Mesenchymal stem cell (in vitro differentiated cells and primary cell): ENCODE data around the gene MKLN1.
A peak's percentile ranks its signal among the peaks of the same experiment; 100 is the strongest.

Experiments
- DNase-seq: peaks from one replicate; pipeline ENCODE4 v3.0.0-alpha.2; 2013
- H2AFZ ChIP-seq: one replicate; pipeline ENCODE4 v1.6.1; 2013; ENCODE audit warnings: low read depth, mild to moderate bottlenecking, control low read depth, inconsistent platforms, low read length, moderate library complexity
- H2AK5ac ChIP-seq: 2 replicates; pipeline ENCODE4 v1.6.1; 2013; ENCODE audit warnings: low read length, moderate library complexity, mild to moderate bottlenecking, inconsistent platforms; ENCODE audit not compliant: severe bottlenecking
- H2BK120ac ChIP-seq: one replicate; pipeline ENCODE4 v1.6.1; 2013; ENCODE audit warnings: low read depth, mild to moderate bottlenecking, inconsistent platforms, low read length, moderate library complexity
- H2BK12ac ChIP-seq, 2 experiments: one replicate each; pipeline ENCODE4 v1.6.1; 2013; ENCODE audit warnings: inconsistent platforms in 2 of 2, low read length in 2 of 2, mild to moderate bottlenecking in 2 of 2, moderate library complexity in 2 of 2, control low read depth in 1 of 2
- H2BK15ac ChIP-seq: one replicate; pipeline ENCODE4 v1.6.1; 2013; ENCODE audit warnings: mild to moderate bottlenecking, low read depth, inconsistent platforms; ENCODE audit not compliant: poor library complexity, severe bottlenecking
- H2BK5ac ChIP-seq: 2 replicates; pipeline ENCODE4 v1.6.1; 2013; ENCODE audit warnings: low read depth, mild to moderate bottlenecking, low read length, control low read depth, inconsistent platforms; ENCODE audit not compliant: poor library complexity, severe bottlenecking
- H3K14ac ChIP-seq, 2 experiments: one replicate each; pipeline ENCODE4 v1.6.1; 2013; ENCODE audit warnings: inconsistent platforms in 2 of 2, low read length in 2 of 2, control low read depth in 1 of 2, mild to moderate bottlenecking in 1 of 2, moderate library complexity in 1 of 2
- H3K18ac ChIP-seq, 2 experiments: one replicate each; pipeline ENCODE4 v1.6.1; 2013; ENCODE audit warnings: inconsistent platforms in 2 of 2, low read length in 2 of 2, control low read depth in 1 of 2, low read depth in 1 of 2, mild to moderate bottlenecking in 1 of 2
- H3K23ac ChIP-seq, 2 experiments: one replicate each; pipeline ENCODE4 v1.6.1; 2013; ENCODE audit warnings: inconsistent platforms in 2 of 2, low read length in 2 of 2, mild to moderate bottlenecking in 2 of 2, moderate library complexity in 2 of 2, control low read depth in 1 of 2
- H3K27ac ChIP-seq: 2 replicates; pipeline ENCODE4 v1.5.1; 2013; ENCODE audit warnings: mild to moderate bottlenecking, moderate library complexity, low read length, control low read depth, inconsistent platforms; ENCODE audit not compliant: poor library complexity, severe bottlenecking
- H3K27me3 ChIP-seq, 2 experiments: 2 replicates each; pipeline versions ENCODE4 v1.6.1 to v1.7.0; 2013; ENCODE audit warnings: low read length in 2 of 2, mild to moderate bottlenecking in 2 of 2, moderate library complexity in 2 of 2, control low read depth in 1 of 2, inconsistent platforms in 1 of 2; ENCODE audit not compliant: control insufficient read depth in 1 of 2, insufficient read depth in 1 of 2
- H3K36me3 ChIP-seq, 2 experiments: 2 replicates each; pipeline versions ENCODE4 v1.6.1 to v1.7.0; 2013; ENCODE audit warnings: low read length in 2 of 2, control low read depth in 1 of 2, inconsistent platforms in 1 of 2, low read depth in 1 of 2, mild to moderate bottlenecking in 1 of 2; ENCODE audit not compliant: insufficient read depth in 2 of 2, control insufficient read depth in 1 of 2
- H3K4ac ChIP-seq, 2 experiments: one replicate each; pipeline ENCODE4 v1.6.1; 2013; ENCODE audit warnings: inconsistent platforms in 2 of 2, low read length in 2 of 2, mild to moderate bottlenecking in 2 of 2, moderate library complexity in 2 of 2, control low read depth in 1 of 2, low read depth in 1 of 2
- H3K4me1 ChIP-seq: 2 replicates; pipeline ENCODE4 v1.6.1; 2013; ENCODE audit warnings: low read depth, low read length, control low read depth; ENCODE audit not compliant: control insufficient read depth, insufficient read depth
- H3K4me2 ChIP-seq: 2 replicates; pipeline ENCODE4 v1.6.1; 2013; ENCODE audit warnings: low read length, mild to moderate bottlenecking, inconsistent platforms; ENCODE audit not compliant: poor library complexity, severe bottlenecking
- H3K4me3 ChIP-seq, 2 experiments: 2 replicates each; pipeline versions ENCODE4 v1.5.1 to v1.7.0; 2013; ENCODE audit warnings: low read length in 2 of 2, mild to moderate bottlenecking in 2 of 2, control low read depth in 1 of 2, low read depth in 1 of 2; ENCODE audit not compliant: insufficient read depth in 1 of 2
- H3K79me1 ChIP-seq: replicated peaks from 2 replicates; pipeline ENCODE4 v1.6.1; 2013; ENCODE audit warnings: mild to moderate bottlenecking, control low read depth, low read length, inconsistent platforms; ENCODE audit not compliant: poor library complexity, severe bottlenecking
- H3K9ac ChIP-seq: 2 replicates; pipeline ENCODE4 v1.7.0; 2013; ENCODE audit warnings: mild to moderate bottlenecking, low read length, moderate library complexity
- H3K9me3 ChIP-seq: 2 replicates; pipeline ENCODE4 v1.7.0; 2013; ENCODE audit warnings: mild to moderate bottlenecking, low read length; ENCODE audit not compliant: control insufficient read depth
- H4K8ac ChIP-seq: one replicate; pipeline ENCODE4 v1.6.1; 2013; ENCODE audit warnings: inconsistent platforms, mild to moderate bottlenecking, low read length, moderate library complexity
- H4K91ac ChIP-seq: one replicate; pipeline ENCODE4 v1.6.1; 2013; ENCODE audit warnings: mild to moderate bottlenecking, low read length, inconsistent platforms
- WGBS: methylation state at CpG from one replicate; pipeline ENCODE4 v1.1.7; 2013; ENCODE audit warnings: mixed read lengths; 5-methylcytosine and 5-hydroxymethylcytosine counted together

MKLN1 gene

GRCh38 chr7:131499801-131500200 is 172.1 kb downstream of the MKLN1 start:
- Histone ChIP-seq H3K79me1 (peaks cover 2% of the 10 kb centered on the region), H3K14ac (no peak overlapping the region), H3K4me2 (no peak overlapping the region), H3K18ac (no peak overlapping the region), H4K8ac (no peak overlapping the region), H3K9me3 (no peaks in the 10 kb centered on the region), H3K9ac (no peak overlapping the region), H3K4ac (no peak overlapping the region), H2BK120ac (no peak overlapping the region), H3K4me3 (no peak overlapping the region), H3K27me3 (no peaks in the 10 kb centered on the region), H3K36me3 (peaks cover 4 to 29% of the 10 kb centered on the region in 2 experiments), H3K4me1 (peaks cover 20% of the 10 kb centered on the region), H4K91ac (no peak overlapping the region), H3K23ac (no peak overlapping the region), H2AK5ac (no peak overlapping the region), H3K27ac (no peak overlapping the region), H2BK12ac (no peak overlapping the region), H2BK15ac (no peak overlapping the region), H2AFZ (no peak overlapping the region), H2BK5ac (no peak overlapping the region)
- WGBS = 91% methylated on average over 5 of the region's 6 CpGs
- DNase-seq = no peak

GRCh38 chr7:131500357-131500756 is 172.7 kb downstream of the MKLN1 start:
- WGBS = 91% methylated on average over 1 of the region's 1 CpG
- Histone ChIP-seq H3K9ac (no peak overlapping the region), H3K23ac (no peak overlapping the region)

GRCh38 chr7:131501422-131501821 is 173.7 kb downstream of the MKLN1 start:
- H3K14ac ChIP-seq = no peak overlapping the region
- no peak overlapping the region for H3K4me3 ChIP-seq
- peak; percentile 87 for DNase-seq
- no peak overlapping the region for H2BK5ac ChIP-seq
- H3K4me1 ChIP-seq = peaks cover 20% of the 10 kb centered on the region
- no peak overlapping the region for H3K18ac ChIP-seq
- H3K27ac ChIP-seq = peak overlapping the region; percentile 43
- no peak overlapping the region for H3K4me2 ChIP-seq
- H2BK120ac ChIP-seq = no peak overlapping the region
- H2BK15ac ChIP-seq = no peak overlapping the region
- no peak overlapping the region for H2AK5ac ChIP-seq
- no peak overlapping the region for H4K91ac ChIP-seq
- H3K23ac ChIP-seq = no peak overlapping the region
- no peak overlapping the region for H3K4ac ChIP-seq
- H3K27me3 ChIP-seq = no peaks in the 10 kb centered on the region
- no peaks in the 10 kb centered on the region for H3K79me1 ChIP-seq
- no peak overlapping the region for H2BK12ac ChIP-seq
- H3K9ac ChIP-seq = no peak overlapping the region
- H3K9me3 ChIP-seq = no peaks in the 10 kb centered on the region
- H3K36me3 ChIP-seq = peaks cover 4 to 26% of the 10 kb centered on the region in 2 experiments
- whole genome bisulfite sequencing = 90% methylated on average over 3 of the region's 3 CpGs
- H4K8ac ChIP-seq = no peak overlapping the region
- no peak overlapping the region for H2AFZ ChIP-seq

More at GRCh38 chr7:131500357-131500756, 172.7 kb downstream of the MKLN1 start:
- H3K4me1 ChIP-seq = peaks cover 20% of the 10 kb centered on the region
- no peak overlapping the region for H2AFZ ChIP-seq
- H3K14ac ChIP-seq = no peak overlapping the region
- H3K4me2 ChIP-seq = no peak overlapping the region
- peaks cover 4 to 32% of the 10 kb centered on the region in 2 experiments for H3K36me3 ChIP-seq
- H3K27me3 ChIP-seq = no peaks in the 10 kb centered on the region
- H3K9me3 ChIP-seq = no peaks in the 10 kb centered on the region
- H2AK5ac ChIP-seq = no peak overlapping the region
- H2BK5ac ChIP-seq = no peak overlapping the region
- no peak overlapping the region for H2BK12ac ChIP-seq
- no peak for DNase-seq
- H3K18ac ChIP-seq = no peak overlapping the region
- H3K4ac ChIP-seq = no peak overlapping the region
- H4K8ac ChIP-seq = no peak overlapping the region
- H3K27ac ChIP-seq = no peak overlapping the region
- no peak overlapping the region for H2BK120ac ChIP-seq
- H2BK15ac ChIP-seq = no peak overlapping the region
- H3K4me3 ChIP-seq = no peak overlapping the region
- peaks cover 2% of the 10 kb centered on the region for H3K79me1 ChIP-seq
- no peak overlapping the region for H4K91ac ChIP-seq

- no peak overlapping the region for H2BK5ac ChIP-seq
- no peak overlapping the region for H4K8ac ChIP-seq
- H2AK5ac ChIP-seq = peak overlapping the region; percentile 12
- H3K18ac ChIP-seq = peak overlapping the region in 1 of 2 experiments; percentile 14
- H3K36me3 ChIP-seq = peaks cover 4 to 22% of the 10 kb centered on the region in 2 experiments
- DNase-seq = no peak
- peak overlapping the region; percentile 37 for H2BK15ac ChIP-seq
- no peak overlapping the region for H3K23ac ChIP-seq
- H3K4me3 ChIP-seq = no peak overlapping the region
- no peak overlapping the region for H3K4ac ChIP-seq
- no peak overlapping the region for H3K4me2 ChIP-seq
- no peaks in the 10 kb centered on the region for H3K27me3 ChIP-seq
- no peak overlapping the region for H2BK12ac ChIP-seq
- H4K91ac ChIP-seq = no peak overlapping the region
- H2AFZ ChIP-seq = no peak overlapping the region
- no peaks in the 10 kb centered on the region for H3K79me1 ChIP-seq
- peak overlapping the region; percentile 43 for H3K27ac ChIP-seq
- no peak overlapping the region for H3K9ac ChIP-seq
- no peak overlapping the region for H2BK120ac ChIP-seq
- H3K4me1 ChIP-seq = peaks cover 20% of the 10 kb centered on the region
- H3K9me3 ChIP-seq = no peaks in the 10 kb centered on the region
- 93% methylated on average over 14 of the region's 14 CpGs for WGBS
- no peak overlapping the region for H3K14ac ChIP-seq
These were observed 174.4 kb downstream of the MKLN1 start for GRCh38 chr7:131501930-131502685.
